MG63 (cell line): ENCODE results near the gene CUX1. TPM values are rescaled to one million over a fixed set of nuclear protein-coding genes. Genes with fewer than 3 reads are reported as not detected.

Experiments
- DNase-seq: peaks from one replicate; pipeline ENCODE4 v3.0.0-alpha.2; 2020
- H3K27me3 ChIP-seq: fragments of 250-450 bp; sonication (Bioruptor Pico); 2 replicates; pipeline ENCODE4 v1.5.1; 2020; ENCODE audit warnings: mild to moderate bottlenecking, moderate library complexity
- H3K36me3 ChIP-seq: fragments of 250-450 bp; sonication (Bioruptor Pico); 2 replicates; pipeline ENCODE4 v1.5.1; 2020; ENCODE audit warnings: mild to moderate bottlenecking, moderate library complexity
- H3K4me3 ChIP-seq: fragments of 250-450 bp; sonication (Bioruptor Pico); 2 replicates; pipeline ENCODE4 v1.5.1; 2020; ENCODE audit warnings: mild to moderate bottlenecking, moderate library complexity
- H3K9me3 ChIP-seq: fragments of 250-450 bp; sonication (Bioruptor Pico); 2 replicates; pipeline ENCODE4 v1.5.1; 2020; ENCODE audit warnings: mild to moderate bottlenecking, moderate library complexity
- total RNA-seq: library from RNA; depleted of rRNA; stranded (reverse); fragments of >200 nt; shearing (Covaris generic); gene quantifications from 2 replicates; pipeline ENCODE4 v1.2.3, GENCODE V29; 2014; ENCODE audit warnings: low replicate concordance

The CUX1 gene
- total RNA-seq, 1 experiment from 2014 or later, result 7.1 TPM

DNA sequence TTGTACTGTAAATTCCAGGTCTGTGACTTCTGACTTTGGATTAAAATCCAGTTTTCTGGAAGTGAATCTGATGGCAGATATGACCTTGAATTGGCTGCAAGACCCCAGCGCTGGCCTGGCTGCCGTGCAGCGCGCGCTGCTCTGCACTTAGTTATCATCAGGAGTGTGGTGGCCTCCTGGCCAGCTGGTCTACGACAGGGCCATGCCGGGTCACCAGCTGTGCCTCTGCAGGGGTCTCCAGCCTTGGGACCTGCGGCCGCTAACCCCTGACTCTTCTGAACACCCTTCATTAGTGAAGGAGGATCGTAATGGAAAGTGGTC lies 278.5 kb downstream of the CUX1 start:
- H3K27me3 ChIP-seq, result no peaks in the 10 kb centered on the region
- no peak overlapping the region for H3K4me3 ChIP-seq
- H3K36me3 ChIP-seq, result no peaks in the 10 kb centered on the region
- H3K9me3 ChIP-seq, result no peaks in the 10 kb centered on the region
- no peak for DNase-seq

DNA sequence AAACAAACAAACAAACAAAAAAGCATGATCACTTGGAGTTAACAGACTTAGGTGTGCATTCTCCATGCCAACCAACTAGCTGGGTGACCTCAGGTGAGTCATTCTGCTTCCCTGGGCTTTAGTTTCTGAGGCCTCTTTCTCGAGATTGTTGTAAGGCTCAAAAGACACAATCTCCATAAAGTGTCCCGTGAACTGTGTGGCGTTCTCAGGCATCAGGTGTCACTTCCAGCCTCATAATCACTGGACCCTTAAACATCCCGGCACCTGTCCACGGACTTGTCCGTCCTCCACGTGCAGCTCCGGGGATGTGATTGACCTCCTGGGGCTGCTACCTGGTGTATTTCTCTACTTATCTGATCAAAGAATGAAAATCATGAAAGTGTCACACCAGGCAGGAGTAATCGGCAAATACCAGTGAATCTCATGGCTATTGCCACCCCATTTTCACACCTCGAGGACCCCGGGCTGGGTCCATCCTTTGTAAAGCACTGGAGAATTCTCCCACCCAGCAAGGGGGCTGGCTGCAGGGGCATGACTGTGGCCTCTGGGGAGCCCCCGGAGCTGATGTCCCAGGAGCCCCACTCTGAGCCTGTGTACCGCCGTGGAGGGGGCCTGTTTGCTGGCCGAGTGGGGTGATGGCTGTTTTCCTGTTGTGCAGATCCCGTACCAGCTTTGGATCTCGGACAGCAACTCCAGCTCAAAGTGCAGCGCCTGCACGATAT lies 279.4 kb downstream of the CUX1 start:
- no peak for DNase-seq
- Histone ChIP-seq H3K27me3 (no peaks in the 10 kb centered on the region), H3K4me3 (no peak overlapping the region), H3K36me3 (no peaks in the 10 kb centered on the region), H3K9me3 (no peaks in the 10 kb centered on the region)

DNA sequence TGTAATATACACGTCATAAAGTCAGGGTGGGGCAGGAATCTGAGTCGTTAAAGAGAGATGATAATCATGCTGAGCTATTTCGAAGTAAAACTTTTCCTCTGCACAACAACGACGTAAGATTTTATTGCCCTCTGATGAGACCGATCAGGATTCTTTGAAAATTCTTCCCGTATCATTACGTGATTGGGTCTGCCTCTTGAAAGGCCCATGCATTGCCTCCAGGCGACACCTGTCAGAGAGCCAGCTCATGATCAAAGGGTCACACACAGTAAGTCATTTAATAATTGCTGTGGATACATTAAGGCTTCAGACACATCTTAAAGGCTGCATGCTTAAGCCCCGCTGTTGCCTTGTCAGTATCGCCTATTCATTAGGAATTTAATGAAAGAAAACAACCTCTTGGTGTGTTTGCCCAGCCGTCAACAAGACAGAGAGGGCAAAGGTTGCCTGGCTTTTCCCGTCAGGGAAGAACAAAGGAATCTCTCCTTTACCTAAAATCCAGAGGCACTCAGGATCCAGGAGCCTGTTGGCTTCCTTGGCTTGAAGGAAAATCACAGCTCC lies 280.3 kb downstream of the CUX1 start:
- no peaks in the 10 kb centered on the region for H3K9me3 ChIP-seq
- DNase-seq, result no peak
- H3K4me3 ChIP-seq, result no peak overlapping the region
- H3K36me3 ChIP-seq, result no peaks in the 10 kb centered on the region
- no peaks in the 10 kb centered on the region for H3K27me3 ChIP-seq

DNA sequence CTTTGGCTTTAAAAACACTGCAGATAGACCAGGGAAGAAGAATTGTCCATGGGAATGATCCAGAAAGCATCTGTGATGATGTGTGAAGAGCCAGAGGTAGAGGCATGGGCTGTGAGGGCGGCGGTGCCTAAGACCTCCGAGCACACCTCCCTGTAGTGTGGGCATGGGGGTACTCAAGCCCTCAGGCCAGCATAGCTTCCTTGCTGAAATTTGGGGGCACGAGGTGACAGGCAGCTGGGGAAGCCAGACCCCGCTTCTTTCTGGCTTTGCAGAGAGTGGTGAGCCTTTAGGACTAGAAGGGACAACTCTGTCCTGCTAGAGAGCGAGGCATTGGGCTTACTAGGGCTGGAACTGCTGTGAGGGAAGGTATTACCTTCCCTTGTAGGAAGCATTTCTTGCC lies 281.6 kb downstream of the CUX1 start:
- Histone ChIP-seq H3K4me3 (no peak overlapping the region), H3K27me3 (no peaks in the 10 kb centered on the region), H3K36me3 (no peaks in the 10 kb centered on the region), H3K9me3 (no peaks in the 10 kb centered on the region)
- no peak for DNase-seq

DNA sequence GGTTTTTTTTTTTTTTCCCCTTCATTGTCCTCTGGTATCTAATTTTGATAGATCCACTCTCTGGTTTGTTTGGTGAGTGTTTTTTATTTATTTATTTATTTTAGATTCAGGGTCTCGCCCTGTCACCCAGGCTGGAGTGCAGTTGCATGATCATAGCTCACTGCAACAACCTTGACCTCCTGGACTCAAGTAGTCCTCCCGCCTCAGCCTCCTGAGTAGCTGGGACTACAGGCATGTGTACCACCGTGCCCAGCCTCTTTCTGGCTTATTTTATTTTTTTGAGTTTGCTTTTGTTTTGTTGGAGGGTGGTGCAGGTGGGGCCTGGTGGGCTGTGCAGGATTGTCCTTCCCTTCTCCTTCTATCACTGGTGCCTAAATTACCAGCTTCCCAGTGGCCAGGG lies 282.0 kb downstream of the CUX1 start:
- no peaks in the 10 kb centered on the region for H3K36me3 ChIP-seq
- DNase-seq, result no peak
- H3K27me3 ChIP-seq, result no peaks in the 10 kb centered on the region
- no peak overlapping the region for H3K4me3 ChIP-seq
- no peaks in the 10 kb centered on the region for H3K9me3 ChIP-seq

DNA sequence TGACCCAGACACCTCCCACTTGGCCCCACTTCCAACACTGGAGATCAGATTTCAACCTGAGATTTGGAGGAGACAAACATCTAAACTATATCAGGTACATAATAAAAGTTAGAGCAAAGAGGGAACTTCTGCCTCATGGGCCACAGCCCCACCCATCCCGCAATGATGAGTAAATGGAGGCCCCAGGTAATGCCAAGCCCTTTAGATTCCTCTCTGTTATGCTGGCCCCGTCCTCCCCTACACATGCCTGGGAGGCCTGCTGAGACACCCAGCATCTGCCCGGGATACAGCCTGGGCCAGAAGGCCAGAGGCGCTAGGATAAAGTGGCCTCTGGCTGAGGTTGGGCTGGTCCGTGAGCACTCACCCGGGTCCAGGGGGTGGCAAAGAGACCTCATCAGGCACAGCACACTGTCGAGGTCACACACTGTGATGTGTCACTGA lies 283.7 kb downstream of the CUX1 start:
- H3K9me3 ChIP-seq, result no peaks in the 10 kb centered on the region
- no peak overlapping the region for H3K4me3 ChIP-seq
- no peaks in the 10 kb centered on the region for H3K36me3 ChIP-seq
- H3K27me3 ChIP-seq, result no peaks in the 10 kb centered on the region
- no peak for DNase-seq

DNA sequence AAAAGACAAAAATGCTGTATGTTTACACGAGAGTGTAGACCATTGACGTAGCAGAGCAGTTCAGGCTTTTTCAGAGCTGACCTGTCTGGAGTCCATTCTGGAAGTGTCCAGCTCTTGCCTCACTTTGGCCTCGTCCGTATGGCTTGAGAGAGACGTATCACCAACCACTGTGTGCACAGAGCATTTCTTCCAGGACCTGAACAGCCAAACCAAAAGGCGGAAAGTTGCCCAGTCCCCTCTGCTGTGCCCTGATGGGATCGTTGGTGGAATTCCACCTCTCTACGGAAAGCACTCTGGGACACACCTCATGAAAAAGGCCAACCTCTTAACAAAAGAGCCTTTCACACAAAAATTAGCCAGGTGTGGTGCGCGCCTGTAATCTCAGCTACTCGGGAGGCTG lies 284.5 kb downstream of the CUX1 start:
- no peak for DNase-seq
- H3K27me3 ChIP-seq, result no peaks in the 10 kb centered on the region
- no peaks in the 10 kb centered on the region for H3K9me3 ChIP-seq
- H3K36me3 ChIP-seq, result no peaks in the 10 kb centered on the region
- no peak overlapping the region for H3K4me3 ChIP-seq

DNA sequence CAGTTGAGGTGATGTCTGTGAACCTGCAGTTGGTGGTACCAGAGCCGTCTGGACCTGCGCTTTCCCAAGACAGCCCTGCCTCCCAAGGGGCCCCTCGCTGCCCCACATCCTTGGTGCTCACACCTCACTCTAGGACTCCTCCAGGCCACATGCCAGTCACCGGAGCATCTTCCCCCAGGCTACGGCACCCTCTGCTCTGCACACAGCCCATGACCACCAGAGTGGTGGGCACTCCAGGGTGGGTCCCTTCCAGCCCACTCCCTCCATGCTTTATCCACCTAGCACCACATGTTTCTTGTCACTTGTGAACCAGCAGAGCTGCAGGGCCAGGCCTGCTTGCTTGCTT lies 285.6 kb downstream of the CUX1 start:
- Histone ChIP-seq H3K9me3 (no peaks in the 10 kb centered on the region), H3K4me3 (no peak overlapping the region), H3K27me3 (no peaks in the 10 kb centered on the region), H3K36me3 (no peaks in the 10 kb centered on the region)
- no peak for DNase-seq

DNA sequence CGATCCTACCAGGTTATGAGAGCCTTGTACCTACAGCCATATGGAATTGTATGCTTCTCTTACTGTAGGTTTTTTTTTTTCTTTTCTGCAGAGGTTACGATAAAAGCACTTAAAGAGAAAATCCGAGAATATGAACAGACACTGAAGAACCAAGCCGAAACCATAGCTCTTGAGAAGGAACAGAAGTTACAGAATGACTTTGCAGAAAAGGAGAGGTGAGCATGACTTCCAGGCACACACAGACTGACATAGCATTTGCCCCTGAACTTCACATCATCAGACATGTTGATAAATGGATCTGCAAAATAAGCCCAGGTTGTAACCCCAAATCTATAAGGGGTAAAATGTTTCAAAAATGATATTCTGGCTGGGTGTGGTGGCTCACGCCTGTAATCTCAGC lies 286.8 kb downstream of the CUX1 start:
- no peak for DNase-seq
- Histone ChIP-seq H3K4me3 (no peak overlapping the region), H3K27me3 (no peaks in the 10 kb centered on the region), H3K9me3 (no peaks in the 10 kb centered on the region), H3K36me3 (no peaks in the 10 kb centered on the region)

DNA sequence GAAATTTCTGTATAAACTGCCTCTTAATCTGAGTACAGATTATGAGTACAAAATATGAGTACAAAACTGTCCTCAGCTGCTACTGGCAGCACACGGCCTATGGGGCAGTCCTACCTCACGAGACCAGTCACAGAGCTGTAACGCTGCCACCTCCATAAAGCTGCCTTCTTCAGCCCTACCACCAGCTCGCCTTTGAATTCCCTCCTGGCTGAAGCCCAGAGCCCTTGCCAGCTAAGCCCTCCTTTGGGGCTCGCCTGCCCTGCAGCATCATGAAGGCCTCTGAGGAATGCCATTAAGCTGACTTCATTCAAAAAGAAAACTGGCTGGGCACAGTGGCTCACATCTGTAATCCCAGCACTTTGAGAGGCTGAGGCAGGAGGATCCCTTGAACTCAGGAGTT lies 289.2 kb downstream of the CUX1 start:
- no peaks in the 10 kb centered on the region for H3K36me3 ChIP-seq
- peak; percentile 28 for DNase-seq
- H3K9me3 ChIP-seq, result no peaks in the 10 kb centered on the region
- H3K27me3 ChIP-seq, result no peaks in the 10 kb centered on the region
- no peak overlapping the region for H3K4me3 ChIP-seq

DNA sequence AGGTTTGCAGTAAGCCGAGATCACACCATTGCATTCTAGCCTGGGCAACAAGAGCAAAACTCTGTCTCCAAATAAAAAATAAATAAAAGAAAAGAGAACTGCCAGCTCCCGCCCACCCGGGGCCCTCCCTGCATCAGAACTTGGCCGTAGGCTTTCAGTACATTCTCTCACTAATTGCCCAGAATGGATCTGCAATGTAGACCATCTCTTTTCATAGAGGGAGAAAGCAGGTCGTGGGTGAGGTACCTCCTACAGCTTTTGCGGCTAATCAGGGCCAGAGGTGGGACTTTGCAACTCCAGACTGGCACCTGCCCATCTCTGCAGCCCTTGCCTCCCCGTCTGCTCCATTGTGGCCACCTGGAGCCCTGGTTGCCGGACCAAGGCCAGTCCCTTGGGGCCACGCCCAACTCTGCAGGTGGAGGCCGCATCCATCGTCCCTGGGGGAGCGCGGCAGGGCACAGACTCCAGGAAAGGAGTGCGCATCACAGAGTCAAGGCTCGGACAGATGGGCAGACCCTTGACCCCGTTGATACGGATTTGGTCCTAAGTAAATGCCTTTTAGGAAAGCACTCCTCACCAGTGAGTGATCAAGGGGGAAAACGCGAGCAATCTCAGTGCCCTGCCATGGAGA lies 290.2 kb downstream of the CUX1 start:
- no peaks in the 10 kb centered on the region for H3K9me3 ChIP-seq
- no peaks in the 10 kb centered on the region for H3K36me3 ChIP-seq
- no peak for DNase-seq
- H3K27me3 ChIP-seq, result no peaks in the 10 kb centered on the region
- no peak overlapping the region for H3K4me3 ChIP-seq

DNA sequence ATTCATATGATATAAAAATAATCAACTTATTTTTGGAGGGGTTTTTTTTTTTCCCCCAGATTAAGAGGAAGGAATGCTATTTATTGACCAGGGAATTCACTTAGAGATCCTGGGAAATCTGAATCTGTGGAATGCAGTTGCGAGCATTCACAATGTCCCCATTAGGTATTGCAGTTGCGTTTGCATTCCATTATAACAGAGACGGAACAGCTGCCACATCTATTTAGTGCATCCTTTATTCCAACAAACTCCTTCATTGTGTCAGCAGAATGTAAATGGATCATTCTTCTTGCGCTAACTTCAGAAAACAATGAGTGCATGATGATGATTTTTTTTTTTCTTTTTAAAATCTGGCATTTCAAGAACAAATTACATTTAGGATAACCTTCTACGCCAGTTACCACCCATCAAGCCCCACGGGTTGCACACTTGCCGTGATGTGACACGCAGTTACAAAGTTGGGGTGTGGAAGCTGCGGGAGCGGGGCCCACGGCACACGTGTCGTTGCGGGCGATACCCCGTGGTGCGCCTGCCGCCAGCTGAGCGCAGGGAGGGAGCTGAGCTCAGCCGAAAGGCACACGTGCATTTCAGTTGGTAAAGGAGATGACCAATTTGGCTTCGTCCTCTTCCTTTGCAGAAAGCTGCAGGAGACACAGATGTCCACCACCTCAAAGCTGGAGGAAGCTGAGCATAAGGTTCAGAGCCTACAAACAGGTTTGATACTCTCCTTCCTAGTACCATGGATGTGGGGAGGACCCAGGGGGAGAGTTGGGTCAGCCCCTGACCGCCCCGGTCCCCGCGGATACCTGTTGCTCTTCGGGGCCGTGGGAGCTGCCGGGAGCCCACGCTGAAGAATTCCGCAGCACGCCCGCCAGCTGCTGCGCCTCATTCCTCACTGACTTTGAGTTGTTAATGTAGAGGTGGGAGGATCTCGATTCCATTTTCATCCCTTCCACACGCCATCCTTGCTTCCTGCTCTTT lies 293.9 kb downstream of the CUX1 start:
- Histone ChIP-seq H3K27me3 (no peaks in the 10 kb centered on the region), H3K4me3 (no peak overlapping the region), H3K36me3 (no peaks in the 10 kb centered on the region; the same call in 1 of the 2 replicates), H3K9me3 (no peaks in the 10 kb centered on the region)
- DNase-seq, result no peak

DNA sequence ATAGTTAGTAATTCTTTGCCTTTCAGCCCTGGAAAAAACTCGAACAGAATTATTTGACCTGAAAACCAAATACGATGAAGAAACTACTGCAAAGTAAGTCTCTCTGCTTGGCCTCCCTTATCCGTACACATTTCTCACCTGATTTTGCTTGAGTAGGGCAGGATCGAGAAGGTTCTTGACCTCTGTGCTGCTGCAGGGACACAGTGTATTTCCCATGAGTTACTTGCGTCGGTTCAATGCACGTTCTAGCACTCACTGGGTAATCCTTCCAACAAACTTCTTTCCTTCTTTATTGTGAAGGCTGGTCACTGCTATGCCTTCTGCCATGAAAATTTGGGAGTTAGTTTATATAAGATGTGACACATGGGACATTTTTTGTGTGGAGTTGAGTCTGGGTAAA lies 297.8 kb downstream of the CUX1 start:
- H3K9me3 ChIP-seq, result no peaks in the 10 kb centered on the region
- H3K27me3 ChIP-seq, result no peaks in the 10 kb centered on the region
- no peaks in the 10 kb centered on the region; the same call in 1 of the 2 replicates for H3K36me3 ChIP-seq
- no peak overlapping the region for H3K4me3 ChIP-seq
- DNase-seq, result no peak

DNA sequence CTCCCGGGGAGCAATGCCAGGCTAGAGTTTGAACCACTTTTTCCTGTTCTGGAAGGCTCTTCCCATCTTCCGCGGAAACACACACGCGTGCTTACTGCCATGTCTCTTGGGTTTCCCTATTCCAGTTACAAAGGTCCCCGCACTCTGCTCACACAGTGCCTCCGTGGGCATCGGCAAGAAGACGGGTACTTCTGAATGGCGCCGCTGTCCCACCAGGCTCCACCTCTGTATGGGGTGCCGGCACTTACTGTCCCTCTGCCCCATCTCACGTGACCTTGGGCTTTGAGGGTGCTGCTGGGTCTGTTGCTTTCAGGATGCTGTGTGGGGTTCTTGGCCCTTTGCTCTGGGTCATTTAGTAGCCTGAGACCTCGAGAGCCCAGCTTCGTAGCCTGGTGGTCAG lies 298.5 kb downstream of the CUX1 start:
- no peak for DNase-seq
- H3K4me3 ChIP-seq, result no peak overlapping the region
- no peaks in the 10 kb centered on the region for H3K27me3 ChIP-seq
- H3K36me3 ChIP-seq, result no peaks in the 10 kb centered on the region; the same call in 1 of the 2 replicates
- H3K9me3 ChIP-seq, result no peaks in the 10 kb centered on the region

DNA sequence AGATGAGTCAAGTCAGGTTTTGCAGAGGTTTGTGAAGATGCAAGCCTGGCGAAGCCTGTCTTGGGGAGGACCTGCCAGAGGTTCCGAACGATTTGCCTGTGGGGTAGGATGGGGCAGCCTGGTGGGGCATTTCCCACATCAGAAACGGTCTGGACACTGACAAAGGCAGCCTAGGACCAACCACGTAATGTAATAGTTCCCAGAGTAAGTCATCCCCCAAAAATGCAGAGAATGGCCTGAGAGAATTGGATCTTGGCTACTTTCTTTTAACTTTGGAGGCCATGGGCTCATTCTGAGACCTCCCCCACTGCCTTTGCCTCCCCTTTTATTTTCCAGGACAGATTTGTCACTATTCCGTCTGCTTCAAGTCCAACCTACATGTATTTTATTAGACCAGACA lies 300.3 kb downstream of the CUX1 start:
- Histone ChIP-seq H3K27me3 (no peaks in the 10 kb centered on the region), H3K36me3 (no peaks in the 10 kb centered on the region; the same call in 1 of the 2 replicates), H3K4me3 (no peak overlapping the region), H3K9me3 (no peaks in the 10 kb centered on the region)
- no peak for DNase-seq

DNA sequence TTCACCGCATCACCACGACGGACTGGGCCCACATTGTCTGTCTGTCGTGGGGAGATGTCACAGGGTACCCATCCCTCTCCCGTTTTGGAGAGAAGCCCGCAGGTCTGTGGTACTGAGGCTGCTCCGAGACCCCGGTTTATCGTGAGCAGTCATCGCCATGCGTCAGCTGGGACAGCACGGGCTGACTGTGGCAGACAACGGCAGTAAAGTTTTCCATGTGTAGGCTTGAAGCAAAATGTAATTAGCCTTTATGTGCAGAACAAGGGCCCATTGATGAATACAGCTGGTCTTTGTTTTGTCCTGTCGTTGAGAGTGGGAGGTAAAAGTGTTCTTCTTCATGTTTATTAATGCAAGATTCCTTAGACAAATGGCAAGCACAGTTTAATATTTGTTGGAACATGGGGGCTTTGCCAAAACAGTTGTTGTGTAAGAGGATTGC lies 301.8 kb downstream of the CUX1 start:
- Histone ChIP-seq H3K36me3 (no peaks in the 10 kb centered on the region; the same call in 1 of the 2 replicates), H3K27me3 (no peaks in the 10 kb centered on the region), H3K4me3 (no peak overlapping the region), H3K9me3 (no peaks in the 10 kb centered on the region)
- DNase-seq, result no peak

DNA sequence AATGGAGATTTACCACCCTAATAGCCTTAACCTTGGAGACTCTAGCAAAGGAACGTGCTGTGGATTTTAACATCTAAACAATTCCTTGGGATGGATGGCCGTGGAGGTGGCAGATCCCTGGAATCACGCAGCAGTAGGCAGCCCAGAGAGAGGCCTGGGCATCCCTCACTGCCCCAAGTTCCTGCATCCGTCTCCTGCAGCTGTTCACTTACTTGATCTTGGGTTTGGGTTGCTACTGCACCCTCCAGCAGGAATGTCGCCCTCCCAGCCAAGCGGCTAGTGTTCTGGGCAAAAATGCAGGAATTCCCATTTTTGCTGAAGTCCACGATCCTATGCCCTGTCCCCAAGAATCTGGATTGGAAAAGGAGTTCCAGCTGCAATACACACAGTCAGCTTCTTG lies 302.5 kb downstream of the CUX1 start:
- Histone ChIP-seq H3K4me3 (no peak overlapping the region), H3K9me3 (no peaks in the 10 kb centered on the region), H3K27me3 (no peaks in the 10 kb centered on the region), H3K36me3 (no peaks in the 10 kb centered on the region; the same call in 1 of the 2 replicates)
- no peak for DNase-seq
